ENCODE results near the gene HTRA3.

HTRA3 gene

GRCh38 chr4:8343967-8344331 lies 74.4 kb downstream of the HTRA3 start:
- no peak overlapping the region for H3K4me3 ChIP-seq (ENCODE audit: low read depth, low read length)
- TF ChIP-seq ELK4 (IDR thresholded peaks at IDR 0.05; ENCODE audit: borderline replicate concordance, low read depth, low read length) (no peak), PRDM2 (tag by site-specific recombination; IDR thresholded peaks at IDR 0.05; ENCODE audit: borderline replicate concordance) (no peak), ZNF416 (tag by site-specific recombination; IDR thresholded peaks at IDR 0.05) (no peak), ZNF707 (tag by site-specific recombination; IDR thresholded peaks at IDR 0.05) (no peak)
- H3K4me1 ChIP-seq (ENCODE audit: control insufficient read depth, insufficient read depth, low read length), result no peaks in the 10 kb centered on the region
- CTCF ChIA-PET, result interaction anchor here (0.8 kb wide), 2 partner anchors 78 to 106 kb away, joined by 3 to 4 read pairs; no protein-coding TSS in a partner anchor
- H3K27ac ChIP-seq (ENCODE audit: extremely low read depth, low read depth, low read length), result no peak overlapping the region
- no peaks in the 10 kb centered on the region for H3K36me3 ChIP-seq (ENCODE audit: control insufficient read depth in 2 of 2, insufficient read depth in 1 of 2, low read length in 2 of 2)
- H3K9me3 ChIP-seq (ENCODE audit: control insufficient read depth, insufficient read depth, low read depth, low read length), result no peaks in the 10 kb centered on the region
- POLR2A ChIA-PET, result no interaction called here

- ChIA-PET CTCF (interaction anchor here (0.6 to 0.8 kb wide), 3 partner anchors 78 to 185 kb away, joined by 3 to 6 read pairs (median 4); partner anchors contain the start of gene ABLIM2), POLR2A (no interaction called here)
- no peak for TF ChIP-seq ZNF24 (tag by site-specific recombination; IDR thresholded peaks at IDR 0.05)
- no peak for TF ChIP-seq ZBTB26 (tag by site-specific recombination; optimal IDR thresholded peaks at IDR 0.05)
- TF ChIP-seq SETDB1 (IDR thresholded peaks at IDR 0.05; ENCODE audit: insufficient read length, low read length), result no peak
- no peaks in the 10 kb centered on the region for H3K4me1 ChIP-seq (ENCODE audit: control insufficient read depth, insufficient read depth, low read length)
- H3K36me3 ChIP-seq (ENCODE audit: control insufficient read depth in 2 of 2, insufficient read depth in 1 of 2, low read length in 2 of 2), result no peaks in the 10 kb centered on the region
- H3K4me3 ChIP-seq (ENCODE audit: low read depth, low read length), result no peak overlapping the region
- H3K27ac ChIP-seq (ENCODE audit: extremely low read depth, low read depth, low read length), result no peak overlapping the region
- no peaks in the 10 kb centered on the region for H3K9me3 ChIP-seq (ENCODE audit: control insufficient read depth, insufficient read depth, low read depth, low read length)
These were observed 74.8 kb downstream of the HTRA3 start for GRCh38 chr4:8344377-8344776.

- TF ChIP-seq KLF10 (tag by site-specific recombination; IDR thresholded peaks at IDR 0.05), result no peak
- no peak for TF ChIP-seq RBAK (tag by site-specific recombination; IDR thresholded peaks at IDR 0.05)
- TF ChIP-seq INSM2 (tag by site-specific recombination; IDR thresholded peaks at IDR 0.05), result no peak
- POLR2A ChIA-PET, result no interaction called here
- no peaks in the 10 kb centered on the region for H3K9me3 ChIP-seq (ENCODE audit: control insufficient read depth, insufficient read depth, low read depth, low read length)
- H3K27ac ChIP-seq (ENCODE audit: extremely low read depth, low read depth, low read length), result no peak overlapping the region
- CTCF ChIA-PET, result interaction anchor here (0.6 to 0.9 kb wide), 2 partner anchors 105 to 186 kb away, joined by 3 to 6 read pairs; partner anchors contain the start of gene ABLIM2
- no peaks in the 10 kb centered on the region for H3K36me3 ChIP-seq (ENCODE audit: control insufficient read depth in 2 of 2, insufficient read depth in 1 of 2, low read length in 2 of 2)
- H3K4me3 ChIP-seq (ENCODE audit: low read depth, low read length), result no peak overlapping the region
- no peaks in the 10 kb centered on the region for H3K4me1 ChIP-seq (ENCODE audit: control insufficient read depth, insufficient read depth, low read length)
These were observed 75.7 kb downstream of the HTRA3 start for GRCh38 chr4:8345053-8345945.

Measured in HEK293 (cell line).